IMR-90 (cell line): ENCODE measurements around the gene HAGH. TPM values are rescaled to one million over a fixed set of nuclear protein-coding genes. Genes with fewer than 3 reads are reported as not detected.

Experiments used
- ATAC-seq: fragments of 200-7000 bp; cut with Tn5 transposase; 2 replicates; pipeline ENCODE4 v1.9.1; 2020; ENCODE audit warnings: low read depth, mild to moderate bottlenecking, moderate library complexity
- BruUV-seq: library from RNA; stranded (reverse); fragments of 400-500 nt; replicated peaks from 2 replicates; lab custom pipeline; 2021; lab: Mats Ljungman, UMichigan
- CTCF ChIA-PET: fragments of 300-600 bp; formaldehyde crosslinking; extraction: SDS; loops from one replicate; lab custom pipeline; 2021; ENCODE audit warnings: antibody characterized with exemption; lab: Yijun Ruan, JAX
- POLR2A ChIA-PET: fragments of 300-600 bp; sonication (Branson Sonifier 250); formaldehyde crosslinking; loops from one replicate; lab custom pipeline; 2022; ENCODE audit warnings: antibody characterized with exemption; ENCODE audit not compliant: unreplicated experiment; lab: Charles Lee
- DNase-seq: peaks from one replicate; pipeline ENCODE4 v3.0.0; 2013
- H2AFZ ChIP-seq: replicated peaks from 2 replicates; pipeline ENCODE3; 2013; ENCODE audit warnings: low read length, mild to moderate bottlenecking; ENCODE audit not compliant: poor library complexity
- H2AK5ac ChIP-seq: 2 replicates; pipeline ENCODE4 v1.6.1; 2013; ENCODE audit warnings: low read depth, low read length, inconsistent platforms
- H2AK9ac ChIP-seq: replicated peaks from 2 replicates; pipeline ENCODE3; 2013; ENCODE audit warnings: mild to moderate bottlenecking, low read depth, low read length, moderate library complexity; ENCODE audit not compliant: poor library complexity
- H2BK120ac ChIP-seq: 2 replicates; pipeline ENCODE4 v1.6.1; 2013; ENCODE audit warnings: low read depth, low read length, inconsistent platforms
- H2BK15ac ChIP-seq: 3 replicates; pipeline ENCODE4 v1.6.1; 2013; ENCODE audit warnings: low read depth, low read length, inconsistent platforms
- H2BK20ac ChIP-seq: 2 replicates; pipeline ENCODE4 v1.6.1; 2013; ENCODE audit warnings: low read depth, mild to moderate bottlenecking, inconsistent platforms, low read length, moderate library complexity
- H2BK5ac ChIP-seq: 2 replicates; pipeline ENCODE4 v1.6.1; 2013; ENCODE audit warnings: mild to moderate bottlenecking, low read depth, low read length, inconsistent platforms; ENCODE audit not compliant: poor library complexity, severe bottlenecking
- H3K14ac ChIP-seq: replicated peaks from 2 replicates; pipeline ENCODE4 v1.6.1; 2013; ENCODE audit warnings: low read depth, low read length, inconsistent platforms
- H3K18ac ChIP-seq: 2 replicates; pipeline ENCODE4 v1.6.1; 2013; ENCODE audit warnings: low read depth, low read length, control low read depth
- H3K23ac ChIP-seq: 2 replicates; pipeline ENCODE4 v1.6.1; 2013; ENCODE audit warnings: low read depth, low read length, inconsistent platforms
- H3K27ac ChIP-seq: 2 replicates; pipeline ENCODE4 v1.5.1; 2013; ENCODE audit warnings: mild to moderate bottlenecking, control low read depth, low read length; ENCODE audit not compliant: insufficient read depth
- H3K27me3 ChIP-seq: 2 replicates; pipeline ENCODE4 v1.6.1; 2013; ENCODE audit warnings: low read length; ENCODE audit not compliant: control insufficient read depth, insufficient read depth
- H3K36me3 ChIP-seq: 2 replicates; pipeline ENCODE4 v1.6.1; 2013; ENCODE audit warnings: low read length, mixed read lengths; ENCODE audit not compliant: control insufficient read depth, insufficient read depth
- H3K4ac ChIP-seq: 2 replicates; pipeline ENCODE4 v1.6.1; 2013; ENCODE audit warnings: low read depth, low read length, inconsistent platforms
- H3K4me1 ChIP-seq: 2 replicates; pipeline ENCODE4 v1.6.1; 2013; ENCODE audit warnings: low read length, mixed read lengths; ENCODE audit not compliant: control insufficient read depth, insufficient read depth
- H3K4me2 ChIP-seq: 2 replicates; pipeline ENCODE4 v1.6.1; 2013; ENCODE audit warnings: low read depth, mild to moderate bottlenecking, control low read depth, low read length, moderate library complexity
- H3K4me3 ChIP-seq: 2 replicates; pipeline ENCODE4 v1.5.1; 2013; ENCODE audit warnings: low read depth, mild to moderate bottlenecking, control low read depth, low read length, moderate library complexity; ENCODE audit not compliant: insufficient read depth
- H3K56ac ChIP-seq: 2 replicates; pipeline ENCODE4 v1.6.1; 2013; ENCODE audit warnings: low read length, inconsistent platforms; ENCODE audit not compliant: insufficient read depth; ENCODE audit errors: extremely low read depth
- H3K79me1 ChIP-seq, 2 experiments: 2 replicates each; pipeline ENCODE4 v1.6.1; 2013; ENCODE audit warnings: low read length in 2 of 2, inconsistent platforms in 1 of 2, low read depth in 1 of 2
- H3K9ac ChIP-seq: 2 replicates; pipeline ENCODE4 v1.6.1; 2013; ENCODE audit warnings: low read depth, low read length, control low read depth
- H3K9me1 ChIP-seq: 2 replicates; pipeline ENCODE4 v1.6.1; 2013; ENCODE audit warnings: low read length, inconsistent platforms; ENCODE audit not compliant: insufficient read depth
- H3K9me3 ChIP-seq: 2 replicates; pipeline ENCODE4 v1.6.1; 2013; ENCODE audit warnings: low read length; ENCODE audit not compliant: control insufficient read depth, insufficient read depth
- H4K20me1 ChIP-seq: 2 replicates; pipeline ENCODE4 v1.6.1; 2013; ENCODE audit warnings: low read length, inconsistent platforms; ENCODE audit not compliant: insufficient read depth
- H4K5ac ChIP-seq: 2 replicates; pipeline ENCODE4 v1.6.1; 2013; ENCODE audit warnings: mild to moderate bottlenecking, low read depth, low read length, control low read depth
- H4K8ac ChIP-seq, 2 experiments: 2 replicates each; pipeline ENCODE4 v1.6.1; 2013; ENCODE audit warnings: low read depth in 2 of 2, low read length in 2 of 2, control low read depth in 1 of 2, inconsistent platforms in 1 of 2
- H4K91ac ChIP-seq: 2 replicates; pipeline ENCODE4 v1.6.1; 2013; ENCODE audit warnings: low read depth, low read length, inconsistent platforms; ENCODE audit not compliant: insufficient read depth
- BHLHE40 ChIP-seq: fragments of 150-350 bp; IDR thresholded peaks from 2 replicates; pipeline ENCODE4 v1.6.1; 2016; ENCODE audit warnings: mild to moderate bottlenecking, low read depth, low read length
- CEBPB ChIP-seq: IDR thresholded peaks from 2 replicates; pipeline ENCODE4 v1.6.1; 2012; ENCODE audit warnings: low read depth, low read length, improper control_type of control experiment
- CHD1 ChIP-seq: IDR thresholded peaks from 2 replicates; pipeline ENCODE4 v1.6.1; 2012; ENCODE audit warnings: low read depth, low read length, improper control_type of control experiment
- CTCF ChIP-seq: conservative IDR thresholded peaks from 2 replicates; pipeline ENCODE4 v1.5.1; 2012; ENCODE audit warnings: mild to moderate bottlenecking, low read depth, low read length, improper control_type of control experiment
- FOS ChIP-seq: fragments of 150-350 bp; IDR thresholded peaks from 2 replicates; pipeline ENCODE4 v1.6.1; 2016; ENCODE audit warnings: low read depth, low read length
- MAFK ChIP-seq: IDR thresholded peaks from 2 replicates; pipeline ENCODE4 v1.6.1; 2012; ENCODE audit warnings: low read depth, low read length, improper control_type of control experiment
- MAZ ChIP-seq: IDR thresholded peaks from 2 replicates; pipeline ENCODE4 v1.6.1; 2012; ENCODE audit warnings: low read depth, mild to moderate bottlenecking, low read length, improper control_type of control experiment, moderate library complexity, borderline replicate concordance
- MXI1 ChIP-seq: IDR thresholded peaks from 2 replicates; pipeline ENCODE4 v1.6.1; 2012; ENCODE audit warnings: low read depth, mild to moderate bottlenecking, low read length, moderate library complexity, borderline replicate concordance
- RCOR1 ChIP-seq: IDR thresholded peaks from 2 replicates; pipeline ENCODE4 v1.6.1; 2012; ENCODE audit warnings: mild to moderate bottlenecking, low read length, improper control_type of control experiment; ENCODE audit not compliant: insufficient replicate concordance
- RFX5 ChIP-seq: IDR thresholded peaks from 2 replicates; pipeline ENCODE4 v1.8.0; 2012; ENCODE audit warnings: low read depth, mild to moderate bottlenecking, low read length, moderate library complexity
- USF2 ChIP-seq: fragments of 150-350 bp; IDR thresholded peaks from 2 replicates; pipeline ENCODE4 v1.6.1; 2017; ENCODE audit warnings: mild to moderate bottlenecking, antibody characterized with exemption, low read length, low read depth
- WGBS, 2 experiments: methylation state at CpG; one replicate each; pipeline versions ENCODE4 v1.1.5 to v1.1.7; 2013; ENCODE audit warnings: missing lambda C conversion rate in 2 of 2; ENCODE audit not compliant: insufficient read length in 1 of 2; ENCODE audit errors: extremely low coverage in 2 of 2; 5-methylcytosine and 5-hydroxymethylcytosine counted together
- dilution Hi-C: fragments of 300-500 bp; cut with HindIII; formaldehyde crosslinking; loops from one replicate; pipeline ENCODE4 v1.14.3; 2018; ENCODE audit warnings: low sequenced_read_pairs; ENCODE audit not compliant: unreplicated experiment
- in situ Hi-C: fragments of 300-500 bp; cut with MboI; formaldehyde crosslinking; loops from 3 replicates; pipeline ENCODE4 v1.14.3; 2019; ENCODE audit warnings: low sequenced_read_pairs, inconsistent platforms, mixed read lengths
- intact Hi-C: fragments of 100-400 bp; cut with micrococcal nuclease; formaldehyde crosslinking; loops from 2 replicates; pipeline ENCODE4 v1.10.0; 2022
- polyA plus RNA-seq, 3 experiments: library from polyadenylated mRNA; depleted of rRNA; stranded (reverse); fragments of >200 nt; gene quantifications; 2 replicates each; pipeline ENCODE4 v1.2.3, GENCODE V29; 2012; ENCODE audit warnings: low replicate concordance in 1 of 3
- total RNA-seq: library from RNA; depleted of rRNA; stranded (reverse); fragments of >200 nt; gene quantifications from 2 replicates; pipeline ENCODE4 v1.2.3, GENCODE V29; 2012

The HAGH gene
- total and polyA plus RNA-seq, 2 of the 4 experiments (the other 2 are of a cell fraction) = 30.8 to 52.2 TPM

- no peak overlapping the region for H2BK5ac ChIP-seq
- no peak overlapping the region for H4K5ac ChIP-seq
- no peak overlapping the region for H2AK9ac ChIP-seq
- H2BK20ac ChIP-seq = no peak overlapping the region
- intact Hi-C loops (no loop called here), dilution Hi-C loops (no loop called here), in situ Hi-C loops (loop anchor here (5.0 kb wide), 1 partner anchor 71 kb away; no protein-coding TSS in a partner anchor)
- no peaks in the 10 kb centered on the region for H3K36me3 ChIP-seq
- H2AFZ ChIP-seq = no peak overlapping the region
- H3K14ac ChIP-seq = no peak overlapping the region
- no peak overlapping the region for H3K9ac ChIP-seq
- H3K9me1 ChIP-seq = no peaks in the 10 kb centered on the region
- H3K27ac ChIP-seq = no peak overlapping the region
- H3K27me3 ChIP-seq = peaks cover 50% of the 10 kb centered on the region
- H3K56ac ChIP-seq = no peak overlapping the region
- no peak overlapping the region for H3K4ac ChIP-seq
- no peak for DNase-seq
- no peaks in the 10 kb centered on the region for H3K79me1 ChIP-seq
- no peaks in the 10 kb centered on the region for H3K9me3 ChIP-seq
- H3K23ac ChIP-seq = no peak overlapping the region
- no peak overlapping the region for H2BK120ac ChIP-seq
- TF ChIP-seq MXI1 (no peak), MAFK (no peak), CHD1 (no peak), RCOR1 (no peak), CEBPB (no peak), MAZ (no peak), FOS (no peak), BHLHE40 (no peak), CTCF (no peak), RFX5 (no peak), USF2 (no peak)
- no peak overlapping the region for H3K18ac ChIP-seq
- H3K4me2 ChIP-seq = no peak overlapping the region
- no peaks in the 10 kb centered on the region for H4K20me1 ChIP-seq
- no peak overlapping the region for H2AK5ac ChIP-seq
- H2BK15ac ChIP-seq = no peak overlapping the region
- POLR2A ChIA-PET = no interaction called here
- CTCF ChIA-PET = no interaction called here
- H4K8ac ChIP-seq = no peak overlapping the region
- BruUV-seq = no TSS peak
- ATAC-seq = no peak
- H3K4me1 ChIP-seq = peaks cover 2% of the 10 kb centered on the region; the same call in 1 of the 2 replicates
- WGBS, 2 experiments = no CpG with 5 or more reads among the region's 5 CpGs
- no peak overlapping the region for H4K91ac ChIP-seq
- H3K4me3 ChIP-seq = no peak overlapping the region
Observed at GRCh38 chr16:1861730-1862129, 35.1 kb upstream of the HAGH start.
